ENCODE results near the gene CROCC2. TPM values are rescaled to one million over a fixed set of nuclear protein-coding genes. Genes with fewer than 3 reads are reported as not detected.

Gene CROCC2
- total and polyA plus RNA-seq, 2 of the 13 experiments (the other 11 are each of a cell fraction or from before 2014, with no cell fraction given): not detected

DNA sequence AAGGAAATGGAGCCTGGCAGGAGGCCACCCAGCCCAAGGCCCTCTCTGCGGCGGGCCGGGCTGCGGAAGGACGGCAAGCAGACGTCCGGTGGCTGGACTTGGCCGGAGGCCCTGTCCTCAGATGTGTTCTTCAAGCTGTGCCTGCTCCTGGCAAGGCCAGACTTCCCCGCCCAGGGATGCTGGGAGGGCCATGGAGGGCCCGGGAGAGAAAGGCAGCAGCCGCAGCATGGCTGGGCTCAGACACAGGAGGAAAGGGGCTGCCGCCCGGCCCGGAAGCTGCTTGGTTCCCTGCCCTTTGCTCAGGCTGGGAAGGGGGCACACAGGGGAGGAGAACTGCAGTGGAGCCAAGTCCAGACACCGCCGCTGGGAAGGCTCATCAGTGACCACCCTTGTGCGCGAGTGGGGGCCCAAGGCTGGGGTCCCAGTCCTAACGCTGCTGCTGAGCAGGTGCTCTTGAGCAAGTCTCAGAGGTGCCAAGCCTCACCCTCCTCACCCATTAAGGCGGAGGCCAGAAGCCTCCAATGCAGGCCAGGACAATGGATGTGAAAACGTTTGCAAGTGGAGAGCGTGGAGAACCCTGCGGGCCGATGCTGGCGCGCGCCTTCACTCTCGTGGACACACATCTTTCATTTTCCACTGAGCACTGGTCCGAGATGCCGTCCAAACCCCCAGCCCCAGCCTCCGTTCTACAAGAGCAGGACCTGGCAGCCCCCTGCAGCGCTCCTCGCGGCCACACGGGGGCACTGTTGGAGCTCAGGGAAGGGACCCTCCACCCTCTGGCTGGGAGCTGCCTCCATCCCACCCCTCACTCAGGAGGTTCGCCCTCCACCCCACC is 7.9 kb downstream of the CROCC2 start (continued):
- TF ChIP-seq ZNF121 (CRISPR knock-in tag; IDR thresholded peaks at IDR 0.05): no peak
- no peak; the same call in 1 of the 2 replicates for TF ChIP-seq AHR (CRISPR knock-in tag; IDR thresholded peaks at IDR 0.05)
- TF ChIP-seq, protein P1, sequence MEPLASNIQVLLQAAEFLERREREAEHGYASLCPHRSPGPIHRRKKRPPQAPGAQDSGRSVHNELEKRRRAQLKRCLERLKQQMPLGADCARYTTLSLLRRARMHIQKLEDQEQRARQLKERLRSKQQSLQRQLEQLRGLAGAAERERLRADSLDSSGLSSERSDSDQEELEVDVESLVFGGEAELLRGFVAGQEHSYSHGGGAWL (CRISPR knock-in tag; IDR thresholded peaks at IDR 0.05): no peak
- no peak for TF ChIP-seq DNMT3B (CRISPR knock-in tag; conservative IDR thresholded peaks at IDR 0.05)
- TF ChIP-seq MTA1 (CRISPR knock-in tag; IDR thresholded peaks at IDR 0.05; ENCODE audit: borderline replicate concordance): 0 out of 2 replicates have a peak, but pooled peaks have one; percentile 38
- TF ChIP-seq ZNF629 (CRISPR knock-in tag; conservative IDR thresholded peaks at IDR 0.05): no peak
- TF ChIP-seq ZNF264 (CRISPR knock-in tag; IDR thresholded peaks at IDR 0.05): no peak
- no peak for TF ChIP-seq POLR2A (IDR thresholded peaks at IDR 0.05; ENCODE audit: insufficient read depth in 1 of 2, low read depth in 2 of 2, low read length in 2 of 2)
- no peak for TF ChIP-seq ZNF570 (CRISPR knock-in tag; IDR thresholded peaks at IDR 0.05; ENCODE audit: borderline replicate concordance)
- 0 out of 2 replicates have a peak, but pooled peaks have one; percentile 21 for TF ChIP-seq ZNF331 (CRISPR knock-in tag; IDR thresholded peaks at IDR 0.05)
- no peak for TF ChIP-seq JDP2 (CRISPR knock-in tag; IDR thresholded peaks at IDR 0.05; ENCODE audit: borderline replicate concordance)
- 0 out of 2 replicates have a peak, but pooled peaks have one; percentile 37 for TF ChIP-seq GLI4 (CRISPR knock-in tag; IDR thresholded peaks at IDR 0.05; ENCODE audit: borderline replicate concordance)
- no peak for TF ChIP-seq KDM5A (IDR thresholded peaks at IDR 0.05; ENCODE audit: borderline replicate concordance, low read length)
- TF ChIP-seq NFKB2 (CRISPR knock-in tag; IDR thresholded peaks at IDR 0.05; ENCODE audit: borderline replicate concordance): no peak
- TF ChIP-seq SP140L (CRISPR knock-in tag; IDR thresholded peaks at IDR 0.05; ENCODE audit: borderline replicate concordance): no peak
- TF ChIP-seq GABPB1 (CRISPR knock-in tag; IDR thresholded peaks at IDR 0.05): peak; percentile 61; the same call in 1 of the 2 replicates
- TF ChIP-seq HNRNPUL1 (IDR thresholded peaks at IDR 0.05; ENCODE audit: low read depth, low read length): no peak
- no peak for TF ChIP-seq ZNF749 (CRISPR knock-in tag; IDR thresholded peaks at IDR 0.05; ENCODE audit: borderline replicate concordance)
- TF ChIP-seq BORCS8-MEF2B (CRISPR knock-in tag; IDR thresholded peaks at IDR 0.05): no peak
- TF ChIP-seq, protein P2, sequence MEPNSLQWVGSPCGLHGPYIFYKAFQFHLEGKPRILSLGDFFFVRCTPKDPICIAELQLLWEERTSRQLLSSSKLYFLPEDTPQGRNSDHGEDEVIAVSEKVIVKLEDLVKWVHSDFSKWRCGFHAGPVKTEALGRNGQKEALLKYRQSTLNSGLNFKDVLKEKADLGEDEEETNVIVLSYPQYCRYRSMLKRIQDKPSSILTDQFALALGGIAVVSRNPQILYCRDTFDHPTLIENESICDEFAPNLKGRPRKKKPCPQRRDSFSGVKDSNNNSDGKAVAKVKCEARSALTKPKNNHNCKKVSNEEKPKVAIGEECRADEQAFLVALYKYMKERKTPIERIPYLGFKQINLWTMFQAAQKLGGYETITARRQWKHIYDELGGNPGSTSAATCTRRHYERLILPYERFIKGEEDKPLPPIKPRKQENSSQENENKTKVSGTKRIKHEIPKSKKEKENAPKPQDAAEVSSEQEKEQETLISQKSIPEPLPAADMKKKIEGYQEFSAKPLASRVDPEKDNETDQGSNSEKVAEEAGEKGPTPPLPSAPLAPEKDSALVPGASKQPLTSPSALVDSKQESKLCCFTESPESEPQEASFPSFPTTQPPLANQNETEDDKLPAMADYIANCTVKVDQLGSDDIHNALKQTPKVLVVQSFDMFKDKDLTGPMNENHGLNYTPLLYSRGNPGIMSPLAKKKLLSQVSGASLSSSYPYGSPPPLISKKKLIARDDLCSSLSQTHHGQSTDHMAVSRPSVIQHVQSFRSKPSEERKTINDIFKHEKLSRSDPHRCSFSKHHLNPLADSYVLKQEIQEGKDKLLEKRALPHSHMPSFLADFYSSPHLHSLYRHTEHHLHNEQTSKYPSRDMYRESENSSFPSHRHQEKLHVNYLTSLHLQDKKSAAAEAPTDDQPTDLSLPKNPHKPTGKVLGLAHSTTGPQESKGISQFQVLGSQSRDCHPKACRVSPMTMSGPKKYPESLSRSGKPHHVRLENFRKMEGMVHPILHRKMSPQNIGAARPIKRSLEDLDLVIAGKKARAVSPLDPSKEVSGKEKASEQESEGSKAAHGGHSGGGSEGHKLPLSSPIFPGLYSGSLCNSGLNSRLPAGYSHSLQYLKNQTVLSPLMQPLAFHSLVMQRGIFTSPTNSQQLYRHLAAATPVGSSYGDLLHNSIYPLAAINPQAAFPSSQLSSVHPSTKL (CRISPR knock-in tag; IDR thresholded peaks at IDR 0.05): 0 out of 2 replicates have a peak, but pooled peaks have one; percentile 14
- peak; percentile 65; the same call in 1 of the 2 replicates for TF ChIP-seq CBX5 (CRISPR knock-in tag; IDR thresholded peaks at IDR 0.05; ENCODE audit: borderline replicate concordance)
- TF ChIP-seq TBP (CRISPR knock-in tag; IDR thresholded peaks at IDR 0.05): no peak
- TF ChIP-seq, protein P3, sequence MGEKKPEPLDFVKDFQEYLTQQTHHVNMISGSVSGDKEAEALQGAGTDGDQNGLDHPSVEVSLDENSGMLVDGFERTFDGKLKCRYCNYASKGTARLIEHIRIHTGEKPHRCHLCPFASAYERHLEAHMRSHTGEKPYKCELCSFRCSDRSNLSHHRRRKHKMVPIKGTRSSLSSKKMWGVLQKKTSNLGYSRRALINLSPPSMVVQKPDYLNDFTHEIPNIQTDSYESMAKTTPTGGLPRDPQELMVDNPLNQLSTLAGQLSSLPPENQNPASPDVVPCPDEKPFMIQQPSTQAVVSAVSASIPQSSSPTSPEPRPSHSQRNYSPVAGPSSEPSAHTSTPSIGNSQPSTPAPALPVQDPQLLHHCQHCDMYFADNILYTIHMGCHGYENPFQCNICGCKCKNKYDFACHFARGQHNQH (CRISPR knock-in tag; IDR thresholded peaks at IDR 0.05): no peak; the same call in 1 of the 2 replicates
- TF ChIP-seq, protein P4, sequence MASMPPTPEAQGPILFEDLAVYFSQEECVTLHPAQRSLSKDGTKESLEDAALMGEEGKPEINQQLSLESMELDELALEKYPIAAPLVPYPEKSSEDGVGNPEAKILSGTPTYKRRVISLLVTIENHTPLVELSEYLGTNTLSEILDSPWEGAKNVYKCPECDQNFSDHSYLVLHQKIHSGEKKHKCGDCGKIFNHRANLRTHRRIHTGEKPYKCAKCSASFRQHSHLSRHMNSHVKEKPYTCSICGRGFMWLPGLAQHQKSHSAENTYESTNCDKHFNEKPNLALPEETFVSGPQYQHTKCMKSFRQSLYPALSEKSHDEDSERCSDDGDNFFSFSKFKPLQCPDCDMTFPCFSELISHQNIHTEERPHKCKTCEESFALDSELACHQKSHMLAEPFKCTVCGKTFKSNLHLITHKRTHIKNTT (CRISPR knock-in tag; IDR thresholded peaks at IDR 0.05): no peak
- no peak for TF ChIP-seq ZNF12 (CRISPR knock-in tag; IDR thresholded peaks at IDR 0.05)

Measured in HepG2 (cell line).